H1 (cell line): ENCODE results near the gene FOXA3. TPM values are rescaled to one million over a fixed set of nuclear protein-coding genes. Genes with fewer than 3 reads are reported as not detected.

Source experiments
- CTCF ChIA-PET: fragments of 300-600 bp; sonication (Branson Sonifier 250); formaldehyde crosslinking; loops from one replicate; lab custom pipeline; 2021; ENCODE audit not compliant: partially characterized antibody; lab: Charles Lee
- POLR2A ChIA-PET: fragments of 300-600 bp; sonication (Branson Sonifier 250); formaldehyde crosslinking; loops from one replicate; lab custom pipeline; 2021; ENCODE audit warnings: inconsistent platforms; ENCODE audit not compliant: partially characterized antibody; lab: Charles Lee
- DNase-seq, 2 experiments: peaks; one replicate each; pipeline versions ENCODE4 v3.0.0 to v3.0.0-alpha.2; 2010 to 2022; ENCODE audit warnings: low spot score in 2 of 2, low read depth in 1 of 2, mixed read lengths in 1 of 2
- FAIRE-seq: peaks from 2 replicates; lab custom pipeline; 2011; peaks lifted over from hg19 to GRCh38; lab: Jason Lieb, UNC
- H2AFZ ChIP-seq: 2 replicates; pipeline ENCODE4 v1.8.1; 2012; ENCODE audit warnings: low read length, inconsistent platforms
- H2AK5ac ChIP-seq: 2 replicates; pipeline ENCODE4 v1.6.1; 2013; ENCODE audit warnings: low read depth, low read length
- H2BK120ac ChIP-seq: replicated peaks from 2 replicates; pipeline ENCODE3; 2013; ENCODE audit warnings: low read depth, low read length, inconsistent platforms
- H2BK12ac ChIP-seq: 2 replicates; pipeline ENCODE4 v1.6.1; 2013; ENCODE audit warnings: low read depth, low read length
- H2BK15ac ChIP-seq: 2 replicates; pipeline ENCODE4 v1.6.1; 2013; ENCODE audit warnings: low read length
- H2BK20ac ChIP-seq: 2 replicates; pipeline ENCODE4 v1.6.1; 2013; ENCODE audit warnings: low read length
- H2BK5ac ChIP-seq: 2 replicates; pipeline ENCODE4 v1.6.1; 2013; ENCODE audit warnings: low read depth, low read length
- H3K14ac ChIP-seq: 2 replicates; pipeline ENCODE4 v1.6.1; 2013; ENCODE audit warnings: inconsistent platforms; ENCODE audit not compliant: insufficient read length
- H3K18ac ChIP-seq: 2 replicates; pipeline ENCODE4 v1.6.1; 2013; ENCODE audit warnings: low read length; ENCODE audit errors: extremely low read depth
- H3K23ac ChIP-seq: 2 replicates; pipeline ENCODE4 v1.6.1; 2013; ENCODE audit warnings: inconsistent platforms; ENCODE audit not compliant: insufficient read length
- H3K23me2 ChIP-seq: 2 replicates; pipeline ENCODE4 v1.6.1; 2013; ENCODE audit warnings: low read depth, low read length
- H3K27ac ChIP-seq: 2 replicates; pipeline ENCODE4 v1.6.1; 2011; ENCODE audit warnings: low read depth, low read length, inconsistent platforms
- H3K27me3 ChIP-seq, 4 experiments: replicated peaks in 1 of 4; 1 replicate in 1 of 4; 2 replicates in 3 of 4; pipeline versions ENCODE4 v1.6.1 to v1.8.1; 2011 to 2013; ENCODE audit warnings: low read length in 3 of 4, mild to moderate bottlenecking in 3 of 4, inconsistent platforms in 2 of 4, mixed read lengths in 2 of 4, moderate library complexity in 1 of 4; ENCODE audit not compliant: control insufficient read depth in 3 of 4, insufficient read depth in 3 of 4; ENCODE audit errors: extremely low read depth in 1 of 4
- H3K36me3 ChIP-seq, 4 experiments: 2 replicates each; pipeline versions ENCODE4 v1.6.1 to v1.8.1; 2011 to 2013; ENCODE audit warnings: mild to moderate bottlenecking in 4 of 4, low read length in 3 of 4, moderate library complexity in 2 of 4, control low read depth in 1 of 4, inconsistent platforms in 1 of 4; ENCODE audit not compliant: insufficient read depth in 4 of 4, control insufficient read depth in 2 of 4
- H3K4ac ChIP-seq: replicated peaks from 2 replicates; pipeline ENCODE3; 2013; ENCODE audit warnings: low read length, low read depth, mixed read lengths, inconsistent platforms; ENCODE audit not compliant: insufficient read length
- H3K4me1 ChIP-seq, 4 experiments: replicated peaks in 1 of 4; 1 replicate in 1 of 4; 2 replicates in 3 of 4; pipeline versions ENCODE4 v1.6.1 to v1.8.1; 2011 to 2013; ENCODE audit warnings: low read length in 3 of 4, inconsistent platforms in 2 of 4, mixed read lengths in 1 of 4; ENCODE audit not compliant: insufficient read depth in 4 of 4, control insufficient read depth in 3 of 4
- H3K4me2 ChIP-seq, 2 experiments: 2 replicates each; pipeline versions ENCODE4 v1.6.1 to v1.8.1; 2011 to 2013; ENCODE audit warnings: low read depth in 2 of 2, low read length in 2 of 2, control low read depth in 1 of 2, inconsistent platforms in 1 of 2, mild to moderate bottlenecking in 1 of 2; ENCODE audit not compliant: insufficient read depth in 1 of 2
- H3K4me3 ChIP-seq, 4 experiments: fragments of 200-600, 300-600 bp in 1 of 4; sonication (generic), shearing (Covaris generic), sonication (Bioruptor Twin) in 1 of 4; 2 replicates each; pipeline versions ENCODE4 v1.5.1 to v1.8.1; 2011 to 2016; ENCODE audit warnings: low read length in 4 of 4, low read depth in 3 of 4, control low read depth in 2 of 4, inconsistent platforms in 2 of 4, mild to moderate bottlenecking in 2 of 4, mixed read lengths in 1 of 4, moderate library complexity in 1 of 4; ENCODE audit not compliant: insufficient read depth in 2 of 4; ENCODE audit errors: extremely low read depth in 1 of 4
- H3K56ac ChIP-seq: replicated peaks from 2 replicates; pipeline ENCODE3; 2013; ENCODE audit warnings: low read depth, mild to moderate bottlenecking, mixed read lengths, low read length, inconsistent platforms; ENCODE audit not compliant: insufficient read length
- H3K79me1 ChIP-seq: 2 replicates; pipeline ENCODE4 v1.6.1; 2013; ENCODE audit warnings: low read depth, low read length, control low read depth
- H3K79me2 ChIP-seq, 2 experiments: 2 replicates each; pipeline versions ENCODE4 v1.6.1 to v1.8.1; 2012 to 2013; ENCODE audit warnings: low read length in 2 of 2, mild to moderate bottlenecking in 2 of 2, inconsistent platforms in 1 of 2; ENCODE audit not compliant: insufficient read depth in 2 of 2, control insufficient read depth in 1 of 2
- H3K9ac ChIP-seq, 4 experiments: replicated peaks in 1 of 4; 1 replicate in 1 of 4; 2 replicates in 3 of 4; pipeline versions ENCODE4 v1.6.1 to v1.8.1; 2011 to 2013; ENCODE audit warnings: low read depth in 3 of 4, low read length in 3 of 4, control low read depth in 2 of 4, mild to moderate bottlenecking in 2 of 4, moderate library complexity in 2 of 4, inconsistent platforms in 1 of 4; ENCODE audit errors: extremely low read depth in 1 of 4
- H3K9me3 ChIP-seq, 2 experiments: 2 replicates each; pipeline versions ENCODE4 v1.6.1 to v1.8.1; 2012 to 2013; ENCODE audit warnings: mild to moderate bottlenecking in 2 of 2, moderate library complexity in 2 of 2, control low read depth in 1 of 2, inconsistent platforms in 1 of 2, low read depth in 1 of 2, low read length in 1 of 2, mixed read lengths in 1 of 2; ENCODE audit not compliant: insufficient read depth in 2 of 2
- H4K20me1 ChIP-seq, 2 experiments: replicated peaks in 1 of 2; 2 replicates each; pipeline versions ENCODE3 to v1.8.1; 2011 to 2013; ENCODE audit warnings: inconsistent platforms in 2 of 2, low read length in 2 of 2, mild to moderate bottlenecking in 1 of 2; ENCODE audit not compliant: insufficient read depth in 2 of 2, control insufficient read depth in 1 of 2
- H4K5ac ChIP-seq: 2 replicates; pipeline ENCODE4 v1.6.1; 2013; ENCODE audit warnings: low read length, low read depth, mixed read lengths, inconsistent platforms; ENCODE audit not compliant: insufficient read length
- H4K8ac ChIP-seq: 2 replicates; pipeline ENCODE4 v1.8.0; 2013; ENCODE audit warnings: mild to moderate bottlenecking, moderate library complexity, low read length, inconsistent platforms; ENCODE audit not compliant: insufficient read depth; ENCODE audit errors: extremely low read depth
- H4K91ac ChIP-seq: replicated peaks from 2 replicates; pipeline ENCODE3; 2013; ENCODE audit warnings: low read length, mixed read lengths, inconsistent platforms; ENCODE audit not compliant: insufficient read length
- BCL11A ChIP-seq, 2 experiments: IDR thresholded peaks; one replicate each; pipeline ENCODE4 v1.6.1; 2011; ENCODE audit warnings: low read depth in 2 of 2, low read length in 2 of 2, mild to moderate bottlenecking in 2 of 2
- EP300 ChIP-seq, 2 experiments: IDR thresholded peaks; 1 replicate in 1 of 2; 2 replicates in 1 of 2; pipeline ENCODE4 v1.6.1; 2011 to 2012; ENCODE audit warnings: low read depth in 2 of 2, low read length in 2 of 2, mild to moderate bottlenecking in 2 of 2, borderline replicate concordance in 1 of 2, inconsistent platforms in 1 of 2, moderate library complexity in 1 of 2
- HDAC2 ChIP-seq, 2 experiments: fragments of 300-600 bp in 1 of 2; sonication (generic) in 1 of 2; IDR thresholded peaks; 2 replicates each; pipeline ENCODE4 v1.6.1; 2011 to 2012; ENCODE audit warnings: low read depth in 2 of 2, low read length in 2 of 2, mild to moderate bottlenecking in 2 of 2, moderate library complexity in 2 of 2, borderline replicate concordance in 1 of 2, inconsistent platforms in 1 of 2
- KDM5A ChIP-seq: fragments of 200-600 bp; IDR thresholded peaks from 2 replicates; pipeline ENCODE4 v1.7.1; 2012; ENCODE audit warnings: mild to moderate bottlenecking, low read length, inconsistent platforms, mixed read lengths
- SP1 ChIP-seq: IDR thresholded peaks from 2 replicates; pipeline ENCODE4 v1.6.1; 2011; ENCODE audit warnings: low read depth, low read length
- WGBS, 2 experiments: shearing (Covaris generic) in 1 of 2; methylation state at CpG; one replicate each; pipeline versions ENCODE4 v1.1.6 to v1.1.7; 2013 to 2015; ENCODE audit warnings: low lambda C conversion rate in 2 of 2, mixed read lengths in 2 of 2, inconsistent platforms in 1 of 2, low coverage in 1 of 2, missing lambda C conversion rate in 1 of 2; ENCODE audit not compliant: insufficient replicate concordance in 2 of 2, insufficient coverage in 1 of 2, insufficient read length in 1 of 2; ENCODE audit errors: extremely low coverage in 1 of 2, missing lambda C conversion rate in 1 of 2; 5-methylcytosine and 5-hydroxymethylcytosine counted together
- polyA plus RNA-seq, 7 experiments: library from polyadenylated mRNA; depleted of rRNA in 3 of 7; stranded (reverse) in 5 of 7; unstranded in 2 of 7; fragments of >200 nt in 5 of 7; fragments of 200-250 nt in 2 of 7; gene quantifications; 1 replicate in 5 of 7; 2 replicates in 1 of 7; 4 replicates in 1 of 7; pipeline versions ENCODE4 v1.2.1 to v1.2.3, GENCODE V29; 2011 to 2013; ENCODE audit warnings: missing spikeins in 2 of 7, mixed read lengths in 2 of 7
- total RNA-seq: library from RNA; stranded (reverse); fragmentation: NEBNext Ultra II Directional; extraction: Animal tissue kit (Norgen Biotek cat#: 25700); gene quantifications from 2 replicates; pipeline ENCODE4 v1.2.1, GENCODE V29; 2021

Gene FOXA3
- total and polyA plus RNA-seq, 2 of the 8 experiments (the other 6 are each of a cell fraction or from before 2014, with no cell fraction given) = 20.2 to 49.1 TPM

DNA sequence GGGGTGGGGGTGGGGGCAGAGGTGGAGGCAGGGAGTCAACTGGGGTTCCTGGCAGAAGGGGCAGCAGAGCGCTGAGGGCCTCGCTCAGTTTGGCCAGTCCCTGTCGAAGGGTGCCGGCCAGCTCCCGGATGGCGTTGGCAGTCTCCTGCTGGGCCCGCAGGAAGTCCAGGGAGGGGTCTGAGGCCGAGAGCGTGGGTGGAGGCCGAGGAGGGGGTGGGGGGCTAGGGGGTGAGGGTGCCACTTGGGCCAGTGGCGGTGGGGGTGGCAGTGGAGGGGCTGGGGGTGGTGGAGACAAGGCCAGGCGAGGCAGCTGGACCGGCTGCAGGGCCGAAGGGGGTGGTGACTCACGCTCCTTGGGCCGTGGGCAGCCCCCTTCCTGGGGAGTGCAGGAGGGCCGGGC, 26.8 kb downstream of the FOXA3 start:
- Histone ChIP-seq H3K79me2 (no peaks in the 10 kb centered on the region), H4K20me1 (no peaks in the 10 kb centered on the region), H3K9me3 (no peaks in the 10 kb centered on the region), H3K27ac (no peak overlapping the region), H3K18ac (no peak overlapping the region), H3K4me1 (no peaks in the 10 kb centered on the region), H3K14ac (no peak overlapping the region), H3K56ac (no peak overlapping the region), H3K23me2 (no peaks in the 10 kb centered on the region), H2AK5ac (no peak overlapping the region), H3K79me1 (no peaks in the 10 kb centered on the region), H3K23ac (no peak overlapping the region), H3K9ac (no peak overlapping the region), H3K4me3 (no peak overlapping the region), H2BK12ac (no peak overlapping the region), H3K4ac (no peak overlapping the region), H4K91ac (no peak overlapping the region), H2BK20ac (no peak overlapping the region), H2BK15ac (no peak overlapping the region), H4K8ac (no peak overlapping the region), H2BK5ac (no peak overlapping the region), H3K36me3 (no peaks in the 10 kb centered on the region; a peak in 2 of 8 replicates), H2AFZ (no peak overlapping the region), H2BK120ac (no peak overlapping the region), H4K5ac (no peak overlapping the region), H3K4me2 (no peak overlapping the region), H3K27me3 (no peaks in the 10 kb centered on the region)
- no peak for DNase-seq
- CTCF ChIA-PET = interaction anchor here (1.2 to 1.4 kb wide), 2 partner anchors 28 to 110 kb away, joined by 3 to 4 read pairs; partner anchors contain the start of gene SYMPK
- TF ChIP-seq BCL11A (IDR thresholded peaks at IDR 0.05; ENCODE audit: low read depth in 2 of 2, low read length in 2 of 2) (no peak), EP300 (IDR thresholded peaks at IDR 0.05; ENCODE audit: borderline replicate concordance in 1 of 2, low read depth in 2 of 2, low read length in 2 of 2) (no peak), KDM5A (no peak), SP1 (no peak), HDAC2 (IDR thresholded peaks at IDR 0.05; ENCODE audit: borderline replicate concordance in 1 of 2, low read depth in 2 of 2, low read length in 2 of 2) (no peak)
- WGBS, 2 experiments = 100% methylated on average over 1 of the region's 17 CpGs; no CpG with 5 or more reads in 1 of the 2 experiments
- POLR2A ChIA-PET = interaction anchor here (1.2 kb wide), 1 partner anchor 24 kb away, joined by 3 read pairs; no protein-coding TSS in a partner anchor
- FAIRE-seq = no peak
